ENCODE measurements around the gene CPM. TPM values are rescaled to one million over a fixed set of nuclear protein-coding genes. Genes with fewer than 3 reads are reported as not detected.

Gene CPM
- total RNA-seq, 2 experiments from 2014 or later = 3.8 to 13.0 TPM

DNA sequence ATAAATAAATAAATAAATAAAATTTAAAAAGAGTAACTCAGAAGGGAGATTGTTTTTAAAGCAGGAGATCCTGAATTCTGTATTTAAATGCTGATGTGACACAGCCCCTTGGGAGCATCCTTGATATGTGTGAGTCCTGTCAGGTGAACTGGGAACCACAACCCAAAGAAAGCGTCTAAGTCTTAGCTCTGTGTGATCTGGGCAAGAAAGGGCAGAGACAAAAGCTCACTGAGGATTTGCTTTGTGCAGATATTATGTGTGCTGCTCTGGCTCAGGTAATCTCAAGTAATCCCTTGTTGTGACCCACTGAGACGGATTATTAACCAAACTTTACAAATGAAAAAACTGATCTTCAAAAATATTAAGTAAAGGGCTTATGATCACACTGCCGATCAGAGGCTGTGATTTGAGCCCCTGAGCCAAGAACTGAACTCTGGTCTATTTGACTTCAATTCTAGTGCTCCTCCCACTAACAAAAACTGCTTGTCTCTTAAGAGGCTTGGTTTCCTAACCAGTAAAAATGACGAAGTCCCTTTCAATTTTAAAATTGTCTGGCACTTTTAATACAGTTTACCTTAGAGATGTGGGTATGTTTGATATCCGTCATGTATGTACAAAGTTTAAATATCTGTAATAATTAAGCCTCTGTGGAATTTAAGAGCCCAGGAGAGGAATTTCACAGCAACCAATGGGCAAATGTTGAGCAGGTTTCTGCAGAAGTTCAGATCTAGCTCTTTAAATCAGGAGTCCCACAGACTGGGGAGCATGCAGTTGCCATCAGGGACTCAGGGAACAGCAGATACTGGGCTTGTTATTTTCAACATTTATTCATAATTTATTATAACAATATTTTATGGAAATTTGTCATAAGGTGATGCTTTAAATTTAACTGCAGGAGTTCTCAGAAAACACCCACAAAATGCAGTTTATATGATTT lies 46.1 kb downstream of the CPM start:
- intact Hi-C loops (cut with micrococcal nuclease; ENCODE audit: unreplicated experiment) = loop anchor here (5.0 kb wide), 1 partner anchor 45 kb away; the partner anchor contains the start of gene CPM
- no TSS peak for BruUV-seq (replicated peaks)
- H3K79me2 ChIP-seq (ENCODE audit: insufficient read depth, low read depth, low read length) = no peaks in the 10 kb centered on the region
- peak overlapping the region; percentile 16 for H3K27ac ChIP-seq (ENCODE audit: low read depth, low read length, poor library complexity, severe bottlenecking)
- no peaks in the 10 kb centered on the region for H4K20me1 ChIP-seq (ENCODE audit: insufficient read depth, low read length)
- H3K4me2 ChIP-seq (ENCODE audit: low read length) = peak overlapping the region; percentile 14; the same call in 1 of the 2 replicates
- ChIA-PET POLR2A (interaction anchor here (0.7 to 8.6 kb wide), 5 partner anchors 10 to 256 kb away, joined by 3 to 81 read pairs (median 6); no protein-coding TSS in a partner anchor), CTCF (ENCODE audit: unreplicated experiment) (no interaction called here)
- H3K9me2 ChIP-seq (ENCODE audit: insufficient read depth, low read length) = no peaks in the 10 kb centered on the region
- peaks cover 5% of the 10 kb centered on the region; the same call in 1 of the 2 replicates for H3K9me3 ChIP-seq (ENCODE audit: low read length)
- peaks cover 5% of the 10 kb centered on the region; the same call in 1 of the 2 replicates for H3K36me3 ChIP-seq (ENCODE audit: insufficient read depth, low read length)
- no peak for TF ChIP-seq EZH2phosphoT487 (IDR thresholded peaks at IDR 0.05; ENCODE audit: borderline replicate concordance, low read depth, low read length)
- TF ChIP-seq, protein P1, sequence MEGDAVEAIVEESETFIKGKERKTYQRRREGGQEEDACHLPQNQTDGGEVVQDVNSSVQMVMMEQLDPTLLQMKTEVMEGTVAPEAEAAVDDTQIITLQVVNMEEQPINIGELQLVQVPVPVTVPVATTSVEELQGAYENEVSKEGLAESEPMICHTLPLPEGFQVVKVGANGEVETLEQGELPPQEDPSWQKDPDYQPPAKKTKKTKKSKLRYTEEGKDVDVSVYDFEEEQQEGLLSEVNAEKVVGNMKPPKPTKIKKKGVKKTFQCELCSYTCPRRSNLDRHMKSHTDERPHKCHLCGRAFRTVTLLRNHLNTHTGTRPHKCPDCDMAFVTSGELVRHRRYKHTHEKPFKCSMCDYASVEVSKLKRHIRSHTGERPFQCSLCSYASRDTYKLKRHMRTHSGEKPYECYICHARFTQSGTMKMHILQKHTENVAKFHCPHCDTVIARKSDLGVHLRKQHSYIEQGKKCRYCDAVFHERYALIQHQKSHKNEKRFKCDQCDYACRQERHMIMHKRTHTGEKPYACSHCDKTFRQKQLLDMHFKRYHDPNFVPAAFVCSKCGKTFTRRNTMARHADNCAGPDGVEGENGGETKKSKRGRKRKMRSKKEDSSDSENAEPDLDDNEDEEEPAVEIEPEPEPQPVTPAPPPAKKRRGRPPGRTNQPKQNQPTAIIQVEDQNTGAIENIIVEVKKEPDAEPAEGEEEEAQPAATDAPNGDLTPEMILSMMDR (conservative IDR thresholded peaks at IDR 0.05; ENCODE audit: low read length) = no peak
- no peak for DNase-seq (ENCODE audit: low spot score)
- H3K4me1 ChIP-seq (ENCODE audit: insufficient read depth, low read length, poor library complexity, severe bottlenecking) = peaks cover 95% of the 10 kb centered on the region
- H2AFZ ChIP-seq (ENCODE audit: low read length) = peak overlapping the region; percentile 52; the same call in 1 of the 2 replicates
- H3K4me3 ChIP-seq (ENCODE audit: low read depth, low read length, poor library complexity, severe bottlenecking) = no peak overlapping the region

DNA sequence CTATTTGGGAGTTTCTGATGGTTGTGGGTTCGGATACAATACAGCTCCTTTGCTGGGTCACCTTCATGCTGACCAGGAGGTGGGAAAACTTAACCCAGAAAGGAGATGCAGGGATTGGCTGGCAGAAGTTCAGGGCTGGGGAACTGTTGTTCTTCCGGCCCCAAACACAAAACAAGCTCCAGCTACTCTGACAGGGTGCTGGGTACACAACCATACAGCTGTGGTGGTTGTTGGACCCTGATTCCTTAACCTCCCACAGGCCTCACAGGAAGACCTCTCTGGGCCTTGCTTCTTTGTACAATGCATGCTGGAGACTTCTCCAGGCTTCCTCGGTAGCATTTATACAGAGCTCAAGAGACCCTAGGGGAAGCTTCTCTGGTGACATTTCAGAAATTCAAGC lies 47.6 kb downstream of the CPM start:
- no peak overlapping the region for H3K4me3 ChIP-seq (ENCODE audit: low read depth, low read length, poor library complexity, severe bottlenecking)
- CTCF ChIA-PET (ENCODE audit: unreplicated experiment) = interaction anchor here (0.5 to 0.9 kb wide), 2 partner anchors 8 to 16 kb away, joined by 3 read pairs; no protein-coding TSS in a partner anchor
- no peaks in the 10 kb centered on the region for H3K79me2 ChIP-seq (ENCODE audit: insufficient read depth, low read depth, low read length)
- peaks cover 5% of the 10 kb centered on the region; the same call in 1 of the 2 replicates for H3K36me3 ChIP-seq (ENCODE audit: insufficient read depth, low read length)
- intact Hi-C loops (cut with micrococcal nuclease; ENCODE audit: unreplicated experiment) = loop anchor here (5.0 kb wide), 1 partner anchor 47 kb away; the partner anchor contains the start of gene CPM
- no TSS peak for BruUV-seq (replicated peaks)
- no peaks in the 10 kb centered on the region for H3K9me2 ChIP-seq (ENCODE audit: insufficient read depth, low read length)
- peak overlapping the region; percentile 28 for H3K4me2 ChIP-seq (ENCODE audit: low read length)
- TF ChIP-seq, protein P1 (conservative IDR thresholded peaks at IDR 0.05; ENCODE audit: low read length) = no peak
- no peak for TF ChIP-seq EZH2phosphoT487 (IDR thresholded peaks at IDR 0.05; ENCODE audit: borderline replicate concordance, low read depth, low read length)
- peak overlapping the region; percentile 51 for H3K27ac ChIP-seq (ENCODE audit: low read depth, low read length, poor library complexity, severe bottlenecking)
- H3K4me1 ChIP-seq (ENCODE audit: insufficient read depth, low read length, poor library complexity, severe bottlenecking) = peaks cover 85% of the 10 kb centered on the region
- no peaks in the 10 kb centered on the region for H4K20me1 ChIP-seq (ENCODE audit: insufficient read depth, low read length)
- H2AFZ ChIP-seq (ENCODE audit: low read length) = peak overlapping the region; percentile 90
- peaks cover 5% of the 10 kb centered on the region; the same call in 1 of the 2 replicates for H3K9me3 ChIP-seq (ENCODE audit: low read length)
- DNase-seq (ENCODE audit: low spot score) = peak; percentile 39
- POLR2A ChIA-PET = interaction anchor here (0.5 to 8.6 kb wide), 4 partner anchors 8 to 17 kb away, joined by 6 to 81 read pairs (median 8); no protein-coding TSS in a partner anchor
